OCI-LY3 (cell line): ENCODE results near the gene CSTPP1.
A peak's percentile ranks its signal among the peaks of the same experiment; 100 is the strongest.

ENCODE experiments used
- H2AFZ ChIP-seq: fragments of 200-600, 300-600 bp; shearing (Covaris generic); 2 replicates; pipeline ENCODE4 v1.6.0; 2014; ENCODE audit warnings: antibody characterized with exemption, low read depth, low read length
- H3K27ac ChIP-seq: fragments of 200-600, 300-600 bp; sonication (generic); 2 replicates; pipeline ENCODE4 v1.5.1; 2014; ENCODE audit warnings: mild to moderate bottlenecking, low read length, moderate library complexity, mixed read lengths
- H3K27me3 ChIP-seq: fragments of 200-600, 300-600 bp; sonication (generic); 2 replicates; pipeline ENCODE4 v1.6.1; 2014; ENCODE audit warnings: low read depth, low read length, mixed read lengths
- H3K36me3 ChIP-seq: fragments of 200-600, 300-600 bp; sonication (generic); replicated peaks from 2 replicates; pipeline ENCODE3; 2014; ENCODE audit warnings: low read depth, low read length, mixed read lengths
- H3K4me1 ChIP-seq: fragments of 300-600, 200-600 bp; sonication (generic); 2 replicates; pipeline ENCODE4 v1.6.1; 2014; ENCODE audit warnings: low read length, mixed read lengths
- H3K4me2 ChIP-seq: fragments of 200-600, 300-600 bp; sonication (generic); 2 replicates; pipeline ENCODE4 v1.6.1; 2014; ENCODE audit warnings: low read length, mixed read lengths
- H3K4me3 ChIP-seq: fragments of 300-600, 200-600 bp; sonication (generic); 2 replicates; pipeline ENCODE4 v1.5.1; 2014; ENCODE audit warnings: antibody characterized with exemption, mild to moderate bottlenecking, low read length, moderate library complexity
- H3K79me2 ChIP-seq: fragments of 300-600, 200-600 bp; shearing (Covaris generic); 2 replicates; pipeline ENCODE4 v1.6.1; 2014; ENCODE audit warnings: mild to moderate bottlenecking, low read length, mixed read lengths
- H3K9ac ChIP-seq: fragments of 300-600, 200-600 bp; shearing (Covaris generic); 2 replicates; pipeline ENCODE4 v1.6.0; 2014; ENCODE audit warnings: mild to moderate bottlenecking, low read length, moderate library complexity
- H3K9me3 ChIP-seq: fragments of 200-600, 300-600 bp; shearing (Covaris generic); 2 replicates; pipeline ENCODE4 v1.6.1; 2014; ENCODE audit warnings: low read length, mixed read lengths; ENCODE audit not compliant: insufficient read depth
- H4K20me1 ChIP-seq: fragments of 200-600, 300-600 bp; sonication (generic); 2 replicates; pipeline ENCODE4 v1.6.1; 2016; ENCODE audit warnings: low read length, mixed read lengths; ENCODE audit not compliant: insufficient read depth
- EZH2phosphoT487 ChIP-seq: fragments of 200-600 bp; shearing (Covaris generic); IDR thresholded peaks from 2 replicates; pipeline ENCODE4 v1.6.1; 2018; ENCODE audit warnings: antibody characterized with exemption, mixed run types, low read depth
- TF ChIP-seq, protein P1 (sequence below): fragments of 200-600, 300-600 bp; sonication (generic); IDR thresholded peaks from 2 replicates; pipeline ENCODE4 v1.5.1; 2014; ENCODE audit warnings: antibody characterized with exemption, low read length, low read depth

CSTPP1 gene

DNA sequence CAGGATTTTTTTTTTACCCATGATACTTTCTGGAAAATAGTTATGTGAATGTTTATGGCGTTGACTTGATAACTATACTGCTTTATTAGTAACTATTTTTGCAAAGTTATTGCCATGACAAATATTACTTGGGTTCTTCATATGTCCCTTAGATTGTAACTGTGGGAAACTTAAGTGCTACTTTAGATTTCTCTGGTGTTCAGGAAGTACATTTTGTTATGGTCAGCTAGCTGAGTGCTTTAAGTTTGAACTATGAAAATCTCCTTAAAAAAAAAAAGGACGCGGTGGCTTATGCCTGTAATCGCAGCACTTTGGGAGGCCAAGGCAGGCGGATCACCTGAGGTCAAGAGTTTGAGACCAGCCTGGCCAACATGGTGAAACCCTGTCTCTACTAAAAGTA is 42.8 kb downstream of the CSTPP1 start:
- Histone ChIP-seq H3K4me3 (no peak overlapping the region), H3K9me3 (no peaks in the 10 kb centered on the region), H4K20me1 (no peaks in the 10 kb centered on the region), H3K9ac (no peak overlapping the region), H3K4me1 (peaks cover 28% of the 10 kb centered on the region), H2AFZ (no peak overlapping the region), H3K36me3 (no peaks in the 10 kb centered on the region), H3K27ac (no peak overlapping the region), H3K27me3 (no peaks in the 10 kb centered on the region), H3K4me2 (no peak overlapping the region), H3K79me2 (no peaks in the 10 kb centered on the region)
- TF ChIP-seq, protein P1, sequence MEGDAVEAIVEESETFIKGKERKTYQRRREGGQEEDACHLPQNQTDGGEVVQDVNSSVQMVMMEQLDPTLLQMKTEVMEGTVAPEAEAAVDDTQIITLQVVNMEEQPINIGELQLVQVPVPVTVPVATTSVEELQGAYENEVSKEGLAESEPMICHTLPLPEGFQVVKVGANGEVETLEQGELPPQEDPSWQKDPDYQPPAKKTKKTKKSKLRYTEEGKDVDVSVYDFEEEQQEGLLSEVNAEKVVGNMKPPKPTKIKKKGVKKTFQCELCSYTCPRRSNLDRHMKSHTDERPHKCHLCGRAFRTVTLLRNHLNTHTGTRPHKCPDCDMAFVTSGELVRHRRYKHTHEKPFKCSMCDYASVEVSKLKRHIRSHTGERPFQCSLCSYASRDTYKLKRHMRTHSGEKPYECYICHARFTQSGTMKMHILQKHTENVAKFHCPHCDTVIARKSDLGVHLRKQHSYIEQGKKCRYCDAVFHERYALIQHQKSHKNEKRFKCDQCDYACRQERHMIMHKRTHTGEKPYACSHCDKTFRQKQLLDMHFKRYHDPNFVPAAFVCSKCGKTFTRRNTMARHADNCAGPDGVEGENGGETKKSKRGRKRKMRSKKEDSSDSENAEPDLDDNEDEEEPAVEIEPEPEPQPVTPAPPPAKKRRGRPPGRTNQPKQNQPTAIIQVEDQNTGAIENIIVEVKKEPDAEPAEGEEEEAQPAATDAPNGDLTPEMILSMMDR: no peak
- TF ChIP-seq EZH2phosphoT487: no peak

- H3K9ac ChIP-seq: no peak overlapping the region
- TF ChIP-seq, protein P1: no peak
- TF ChIP-seq EZH2phosphoT487: no peak
- H3K4me2 ChIP-seq: peak overlapping the region; percentile 38
- no peak overlapping the region for H3K27ac ChIP-seq
- no peaks in the 10 kb centered on the region for H4K20me1 ChIP-seq
- no peaks in the 10 kb centered on the region for H3K79me2 ChIP-seq
- H3K4me1 ChIP-seq: peaks cover 15% of the 10 kb centered on the region
- no peaks in the 10 kb centered on the region for H3K36me3 ChIP-seq
- peak overlapping the region; percentile 31 for H3K4me3 ChIP-seq
- no peak overlapping the region for H2AFZ ChIP-seq
- no peaks in the 10 kb centered on the region for H3K27me3 ChIP-seq
- no peaks in the 10 kb centered on the region for H3K9me3 ChIP-seq
Measured at GRCh38 chr11:46981436-46981835, 44.9 kb downstream of the CSTPP1 start.

- Histone ChIP-seq H3K4me1 (peaks cover 8% of the 10 kb centered on the region; the same call in 1 of the 2 replicates), H4K20me1 (no peaks in the 10 kb centered on the region), H3K79me2 (no peaks in the 10 kb centered on the region), H3K27ac (no peak overlapping the region), H3K36me3 (no peaks in the 10 kb centered on the region), H3K27me3 (no peaks in the 10 kb centered on the region), H2AFZ (no peak overlapping the region), H3K9me3 (no peaks in the 10 kb centered on the region), H3K9ac (no peak overlapping the region), H3K4me2 (no peak overlapping the region), H3K4me3 (no peak overlapping the region)
- TF ChIP-seq, protein P1: no peak
- no peak for TF ChIP-seq EZH2phosphoT487
Measured at GRCh38 chr11:46982797-46983452, 46.4 kb downstream of the CSTPP1 start.

DNA sequence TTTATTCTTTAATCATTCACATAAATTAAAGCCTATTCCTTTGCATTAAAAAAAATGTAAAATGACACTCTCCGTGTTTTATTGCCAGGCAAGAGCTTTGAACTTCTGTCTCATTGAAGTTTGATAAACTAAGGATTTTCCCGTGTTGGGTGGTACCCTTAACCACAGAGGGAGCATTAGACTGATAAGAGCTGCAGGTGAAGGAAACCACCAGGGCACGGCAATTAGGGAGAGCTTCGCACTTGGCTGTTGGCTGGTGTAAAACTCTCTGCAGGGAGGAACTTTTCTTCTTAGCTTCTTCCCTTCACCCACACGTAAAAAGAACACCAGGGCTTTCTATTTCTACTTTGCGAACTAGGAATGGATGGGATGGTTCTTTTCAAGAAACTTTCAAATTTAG is 47.0 kb downstream of the CSTPP1 start:
- Histone ChIP-seq H3K9me3 (no peaks in the 10 kb centered on the region), H3K27me3 (no peaks in the 10 kb centered on the region), H3K4me2 (no peak overlapping the region), H3K36me3 (no peaks in the 10 kb centered on the region), H3K9ac (no peak overlapping the region), H2AFZ (no peak overlapping the region), H3K4me3 (no peak overlapping the region), H4K20me1 (no peaks in the 10 kb centered on the region), H3K79me2 (no peaks in the 10 kb centered on the region), H3K27ac (no peak overlapping the region), H3K4me1 (peaks cover 8% of the 10 kb centered on the region; the same call in 1 of the 2 replicates)
- TF ChIP-seq, protein P1: no peak
- no peak for TF ChIP-seq EZH2phosphoT487
